NT2/D1 (cell line): Measurements from ENCODE around the gene TBC1D21.

Experiments
- YY1 ChIP-seq: IDR thresholded peaks from 2 replicates; pipeline ENCODE4 v1.6.1; 2011; ENCODE audit not compliant: insufficient read length, insufficient read depth
- ZNF274 ChIP-seq: IDR thresholded peaks from 2 replicates; pipeline ENCODE4 v1.6.1; 2011; ENCODE audit warnings: mild to moderate bottlenecking, low read depth, low read length

DNA sequence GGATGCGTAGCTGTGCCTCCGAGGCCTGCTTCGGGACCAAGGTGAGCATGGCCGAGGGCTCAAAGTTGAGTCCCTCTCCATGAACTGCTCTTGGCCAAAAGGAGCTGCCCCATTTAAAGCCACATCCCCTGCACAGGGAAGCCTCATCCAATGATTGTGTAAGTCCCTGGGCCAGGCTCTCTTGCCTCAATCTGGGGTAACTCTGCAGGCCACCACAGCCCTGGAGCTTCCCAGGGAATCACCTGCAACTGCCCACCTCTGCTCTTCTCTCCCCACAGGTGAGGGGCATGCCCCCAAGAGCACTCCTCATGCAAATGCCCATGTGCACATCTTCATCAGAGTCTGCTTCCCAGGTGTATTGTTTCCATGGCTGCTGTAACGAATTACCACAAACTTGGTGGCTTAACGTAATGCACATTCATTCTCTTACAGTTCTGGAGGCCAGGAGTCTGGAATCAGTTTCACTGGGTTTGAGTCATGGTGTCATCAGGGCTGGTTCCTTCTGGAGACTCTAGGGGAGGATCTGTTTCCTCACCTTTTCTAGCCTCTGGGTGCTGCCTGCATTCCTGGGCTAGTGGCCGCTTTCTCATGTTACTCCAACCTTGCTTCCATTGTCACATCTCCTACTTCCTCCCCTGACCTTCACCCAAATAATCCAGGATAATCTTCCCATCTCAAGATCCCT lies 27.9 kb downstream of the TBC1D21 start:
- TF ChIP-seq YY1 (no peak), ZNF274 (no peak)
